ENCODE results near the gene ARMC12.

- TF ChIP-seq YY1 (IDR thresholded peaks at IDR 0.05; ENCODE audit: low read depth) (no peak), FOXM1 (IDR thresholded peaks at IDR 0.05; ENCODE audit: borderline replicate concordance, low read depth) (no peak), TAF1 (IDR thresholded peaks at IDR 0.05; ENCODE audit: low read depth) (no peak), CREB1 (IDR thresholded peaks at IDR 0.05; ENCODE audit: low read depth) (no peak), CEBPB (IDR thresholded peaks at IDR 0.05) (no peak), RAD21 (IDR thresholded peaks at IDR 0.05; ENCODE audit: low read depth) (no peak), TCF12 (IDR thresholded peaks at IDR 0.05; ENCODE audit: low read depth) (no peak), EP300 (IDR thresholded peaks at IDR 0.05; ENCODE audit: borderline replicate concordance) (no peak)
- TF ChIP-seq, protein P1, sequence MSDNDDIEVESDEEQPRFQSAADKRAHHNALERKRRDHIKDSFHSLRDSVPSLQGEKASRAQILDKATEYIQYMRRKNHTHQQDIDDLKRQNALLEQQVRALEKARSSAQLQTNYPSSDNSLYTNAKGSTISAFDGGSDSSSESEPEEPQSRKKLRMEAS (IDR thresholded peaks at IDR 0.05), result no peak
- TF ChIP-seq, protein P2, sequence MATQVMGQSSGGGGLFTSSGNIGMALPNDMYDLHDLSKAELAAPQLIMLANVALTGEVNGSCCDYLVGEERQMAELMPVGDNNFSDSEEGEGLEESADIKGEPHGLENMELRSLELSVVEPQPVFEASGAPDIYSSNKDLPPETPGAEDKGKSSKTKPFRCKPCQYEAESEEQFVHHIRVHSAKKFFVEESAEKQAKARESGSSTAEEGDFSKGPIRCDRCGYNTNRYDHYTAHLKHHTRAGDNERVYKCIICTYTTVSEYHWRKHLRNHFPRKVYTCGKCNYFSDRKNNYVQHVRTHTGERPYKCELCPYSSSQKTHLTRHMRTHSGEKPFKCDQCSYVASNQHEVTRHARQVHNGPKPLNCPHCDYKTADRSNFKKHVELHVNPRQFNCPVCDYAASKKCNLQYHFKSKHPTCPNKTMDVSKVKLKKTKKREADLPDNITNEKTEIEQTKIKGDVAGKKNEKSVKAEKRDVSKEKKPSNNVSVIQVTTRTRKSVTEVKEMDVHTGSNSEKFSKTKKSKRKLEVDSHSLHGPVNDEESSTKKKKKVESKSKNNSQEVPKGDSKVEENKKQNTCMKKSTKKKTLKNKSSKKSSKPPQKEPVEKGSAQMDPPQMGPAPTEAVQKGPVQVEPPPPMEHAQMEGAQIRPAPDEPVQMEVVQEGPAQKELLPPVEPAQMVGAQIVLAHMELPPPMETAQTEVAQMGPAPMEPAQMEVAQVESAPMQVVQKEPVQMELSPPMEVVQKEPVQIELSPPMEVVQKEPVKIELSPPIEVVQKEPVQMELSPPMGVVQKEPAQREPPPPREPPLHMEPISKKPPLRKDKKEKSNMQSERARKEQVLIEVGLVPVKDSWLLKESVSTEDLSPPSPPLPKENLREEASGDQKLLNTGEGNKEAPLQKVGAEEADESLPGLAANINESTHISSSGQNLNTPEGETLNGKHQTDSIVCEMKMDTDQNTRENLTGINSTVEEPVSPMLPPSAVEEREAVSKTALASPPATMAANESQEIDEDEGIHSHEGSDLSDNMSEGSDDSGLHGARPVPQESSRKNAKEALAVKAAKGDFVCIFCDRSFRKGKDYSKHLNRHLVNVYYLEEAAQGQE (IDR thresholded peaks at IDR 0.05; ENCODE audit: low read depth), result no peak
Observed at GRCh38 chr6:35728683-35729678, 7.9 kb upstream of the ARMC12 start.

All from Ishikawa (cell line).